IMR-90 (cell line): ENCODE data around the gene MIR17HG.

Experiments used
- CHD1 ChIP-seq: IDR thresholded peaks from 2 replicates; pipeline ENCODE4 v1.6.1; 2012; ENCODE audit warnings: low read depth, low read length, improper control_type of control experiment
- MAFK ChIP-seq: IDR thresholded peaks from 2 replicates; pipeline ENCODE4 v1.6.1; 2012; ENCODE audit warnings: low read depth, low read length, improper control_type of control experiment
- MAZ ChIP-seq: IDR thresholded peaks from 2 replicates; pipeline ENCODE4 v1.6.1; 2012; ENCODE audit warnings: low read depth, mild to moderate bottlenecking, low read length, improper control_type of control experiment, moderate library complexity, borderline replicate concordance
- POLR2A ChIP-seq: IDR thresholded peaks from 2 replicates; pipeline ENCODE4 v1.6.1; 2012; ENCODE audit warnings: mild to moderate bottlenecking, low read depth, low read length
- RAD21 ChIP-seq: IDR thresholded peaks from 2 replicates; pipeline ENCODE4 v1.6.1; 2012; ENCODE audit warnings: low read length, improper control_type of control experiment
- SMC3 ChIP-seq: fragments of 150-350 bp; IDR thresholded peaks from 2 replicates; pipeline ENCODE4 v1.6.1; 2016; ENCODE audit warnings: low read depth, mild to moderate bottlenecking, antibody characterized with exemption, low read length, moderate library complexity
- TF ChIP-seq, protein P1 (sequence below): conservative IDR thresholded peaks from 2 replicates; pipeline ENCODE4 v1.5.1; 2012; ENCODE audit warnings: mild to moderate bottlenecking, low read depth, low read length, improper control_type of control experiment

DNA sequence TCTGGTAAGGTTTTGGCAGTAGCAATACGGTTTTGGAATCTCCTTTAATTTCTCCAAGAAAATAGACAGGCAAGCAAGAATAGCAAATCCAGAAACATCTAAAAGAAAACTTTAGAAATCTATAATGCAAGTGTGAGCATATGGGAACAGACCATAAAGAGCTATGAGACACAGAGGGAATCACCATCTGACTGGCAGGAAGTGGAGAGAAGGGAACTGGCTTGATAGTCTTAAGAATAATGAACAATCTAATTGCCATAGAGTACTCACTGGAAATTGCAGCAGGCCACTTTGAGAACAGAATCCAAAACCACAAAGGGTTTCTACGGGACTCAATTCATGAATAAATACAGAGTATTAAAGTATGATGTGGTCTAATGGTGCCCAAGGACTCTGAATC lies 39.6 kb upstream of the MIR17HG start:
- TF ChIP-seq, protein P1, sequence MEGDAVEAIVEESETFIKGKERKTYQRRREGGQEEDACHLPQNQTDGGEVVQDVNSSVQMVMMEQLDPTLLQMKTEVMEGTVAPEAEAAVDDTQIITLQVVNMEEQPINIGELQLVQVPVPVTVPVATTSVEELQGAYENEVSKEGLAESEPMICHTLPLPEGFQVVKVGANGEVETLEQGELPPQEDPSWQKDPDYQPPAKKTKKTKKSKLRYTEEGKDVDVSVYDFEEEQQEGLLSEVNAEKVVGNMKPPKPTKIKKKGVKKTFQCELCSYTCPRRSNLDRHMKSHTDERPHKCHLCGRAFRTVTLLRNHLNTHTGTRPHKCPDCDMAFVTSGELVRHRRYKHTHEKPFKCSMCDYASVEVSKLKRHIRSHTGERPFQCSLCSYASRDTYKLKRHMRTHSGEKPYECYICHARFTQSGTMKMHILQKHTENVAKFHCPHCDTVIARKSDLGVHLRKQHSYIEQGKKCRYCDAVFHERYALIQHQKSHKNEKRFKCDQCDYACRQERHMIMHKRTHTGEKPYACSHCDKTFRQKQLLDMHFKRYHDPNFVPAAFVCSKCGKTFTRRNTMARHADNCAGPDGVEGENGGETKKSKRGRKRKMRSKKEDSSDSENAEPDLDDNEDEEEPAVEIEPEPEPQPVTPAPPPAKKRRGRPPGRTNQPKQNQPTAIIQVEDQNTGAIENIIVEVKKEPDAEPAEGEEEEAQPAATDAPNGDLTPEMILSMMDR = no peak
- no peak for TF ChIP-seq SMC3
- no peak for TF ChIP-seq MAFK
- TF ChIP-seq MAZ = no peak
- TF ChIP-seq POLR2A = no peak
- TF ChIP-seq CHD1 = no peak
- TF ChIP-seq RAD21 = no peak
